ENCODE results near the gene BIK.

- no peak for TF ChIP-seq AFF4 (CRISPR knock-in tag; IDR thresholded peaks at IDR 0.05; ENCODE audit: borderline replicate concordance)
- no peak for TF ChIP-seq SP1 (CRISPR knock-in tag; conservative IDR thresholded peaks at IDR 0.05)
- no peak; the same call in 1 of the 2 replicates for TF ChIP-seq CTCF (IDR thresholded peaks at IDR 0.05)
- TF ChIP-seq CREM (CRISPR knock-in tag; IDR thresholded peaks at IDR 0.05): no peak
- TF ChIP-seq PREB (CRISPR knock-in tag; IDR thresholded peaks at IDR 0.05; ENCODE audit: borderline replicate concordance): no peak
Measured at GRCh38 chr22:43136255-43136654, 25.7 kb downstream of the BIK start.

All from WTC11 (cell line).